Measurements from ENCODE around the gene OR5K3. TPM values are rescaled to one million over a fixed set of nuclear protein-coding genes. Genes with fewer than 3 reads are reported as not detected.

Gene OR5K3
- total and polyA plus RNA-seq, 9 of the 15 experiments (the other 6 are each of a cell fraction or from before 2014, with no cell fraction given) = not detected

GRCh38 chr3:98361289-98361688 lies 29.2 kb upstream of the OR5K3 start (continued):
- no peak for TF ChIP-seq ZNF318 (IDR thresholded peaks at IDR 0.05; ENCODE audit: borderline replicate concordance in 1 of 2, low read depth in 1 of 2)
- no peak for TF ChIP-seq JUN (IDR thresholded peaks at IDR 0.05; ENCODE audit: borderline replicate concordance, low read depth, low read length)
- no peak for TF ChIP-seq JUN (CRISPR knock-in tag; IDR thresholded peaks at IDR 0.05; ENCODE audit: borderline replicate concordance)
- no peak for TF ChIP-seq ZNF253 (CRISPR knock-in tag; conservative IDR thresholded peaks at IDR 0.05)
- TF ChIP-seq ZHX1 (conservative IDR thresholded peaks at IDR 0.05; ENCODE audit: low read length) = no peak
- no peak for TF ChIP-seq ZNF609 (CRISPR knock-in tag; IDR thresholded peaks at IDR 0.05; ENCODE audit: borderline replicate concordance)
- TF ChIP-seq CTCFL (IDR thresholded peaks at IDR 0.05; ENCODE audit: borderline replicate concordance, insufficient read depth, low read depth, low read length, poor library complexity, severe bottlenecking) = no peak
- no peak for TF ChIP-seq PTBP1 (IDR thresholded peaks at IDR 0.05; ENCODE audit: low read depth, low read length)
- no peak for TF ChIP-seq PHF21A (IDR thresholded peaks at IDR 0.05; ENCODE audit: borderline replicate concordance, low read depth)
